K562 (cell line): Measurements from ENCODE around the gene USP32. TPM values are rescaled to one million over a fixed set of nuclear protein-coding genes. Genes with fewer than 3 reads are reported as not detected.
A peak's percentile ranks its signal among the peaks of the same experiment; 100 is the strongest.

Source experiments
- ATAC-seq: fragments of 200-7000 bp; cut with Tn5 transposase; 3 replicates; pipeline ENCODE4 v1.9.1; 2020; ENCODE audit warnings: moderate library complexity
- BruUV-seq: library from RNA; stranded (reverse); fragments of 400-500 nt; replicated peaks from 2 replicates; lab custom pipeline; 2021; lab: Mats Ljungman, UMichigan
- CTCF ChIA-PET: fragments of 300-600 bp; formaldehyde crosslinking; extraction: SDS; loops from one replicate; lab custom pipeline; 2021; ENCODE audit warnings: low intra/inter-chr PET ratio; lab: Yijun Ruan, JAX
- POLR2A ChIA-PET: fragments of 300-600, 350-650 bp; sonication (Branson Sonifier 250); formaldehyde crosslinking; extraction: SDS; loops from one replicate; lab custom pipeline; 2021; ENCODE audit warnings: antibody characterized with exemption, inconsistent platforms; lab: Yijun Ruan, JAX
- DNase-seq, 4 experiments: peaks; one replicate each; pipeline versions ENCODE4 v3.0.0 to v3.0.0-alpha.2; 2011 to 2018; ENCODE audit warnings: low spot score in 3 of 4, mixed read lengths in 3 of 4; ENCODE audit errors: extremely low read depth in 1 of 4
- FAIRE-seq: peaks from 2 replicates; lab custom pipeline; 2011; peaks lifted over from hg19 to GRCh38; lab: Jason Lieb, UNC
- H2AFZ ChIP-seq: 2 replicates; pipeline ENCODE4 v1.6.0; 2011; ENCODE audit warnings: low read depth, low read length, control low read depth, inconsistent platforms
- H3K27ac ChIP-seq: fragments of 200-600 bp; 3 replicates; pipeline ENCODE4 v1.8.0; 2011; ENCODE audit warnings: low read depth, mild to moderate bottlenecking, control low read depth, inconsistent platforms, low read length, moderate library complexity, mixed read lengths; ENCODE audit errors: extremely low read depth
- H3K27me3 ChIP-seq, 2 experiments: fragments of 300-600 bp in 1 of 2; 2 replicates in 1 of 2; 3 replicates in 1 of 2; pipeline versions ENCODE4 v1.6.0 to v1.8.0; 2011; ENCODE audit warnings: inconsistent platforms in 2 of 2, low read length in 2 of 2, mild to moderate bottlenecking in 1 of 2, mixed read lengths in 1 of 2, moderate library complexity in 1 of 2; ENCODE audit not compliant: control insufficient read depth in 2 of 2, insufficient read depth in 2 of 2
- H3K36me3 ChIP-seq: fragments of 300-600 bp; 3 replicates; pipeline ENCODE4 v1.8.0; 2011; ENCODE audit warnings: mild to moderate bottlenecking, low read length, inconsistent platforms; ENCODE audit not compliant: control insufficient read depth, insufficient read depth
- H3K4me1 ChIP-seq, 2 experiments: fragments of 200-600 bp in 1 of 2; replicated peaks in 1 of 2; 2 replicates in 1 of 2; 3 replicates in 1 of 2; pipeline versions ENCODE4 v1.5.1 to v1.8.0; 2011; ENCODE audit warnings: inconsistent platforms in 2 of 2, low read length in 2 of 2, mild to moderate bottlenecking in 1 of 2, mixed read lengths in 1 of 2, moderate library complexity in 1 of 2; ENCODE audit not compliant: control insufficient read depth in 2 of 2, insufficient read depth in 2 of 2
- H3K4me2 ChIP-seq: 2 replicates; pipeline ENCODE4 v1.6.1; 2011; ENCODE audit warnings: low read length, control low read depth, inconsistent platforms, mixed read lengths; ENCODE audit not compliant: insufficient read depth
- H3K4me3 ChIP-seq: fragments of 200-600 bp; sonication (generic), shearing (Covaris generic); 2 replicates; pipeline ENCODE4 v1.5.1; 2016; ENCODE audit warnings: control low read depth, inconsistent platforms
- H3K79me2 ChIP-seq: fragments of 200-600 bp; 3 replicates; pipeline ENCODE4 v1.8.0; 2011; ENCODE audit warnings: low read length, inconsistent platforms; ENCODE audit not compliant: control insufficient read depth, insufficient read depth
- H3K9ac ChIP-seq, 2 experiments: 2 replicates each; pipeline versions ENCODE4 v1.6.0 to v1.6.1; 2011; ENCODE audit warnings: low read depth in 2 of 2, low read length in 2 of 2, control low read depth in 1 of 2, inconsistent platforms in 1 of 2, mild to moderate bottlenecking in 1 of 2, mixed read lengths in 1 of 2; ENCODE audit not compliant: insufficient read depth in 1 of 2
- H3K9me1 ChIP-seq: one replicate; pipeline ENCODE4 v1.6.0; 2011; ENCODE audit warnings: inconsistent platforms, mild to moderate bottlenecking, low read length, moderate library complexity; ENCODE audit not compliant: control insufficient read depth, insufficient read depth
- H3K9me3 ChIP-seq: replicated peaks from 2 replicates; pipeline ENCODE4 v1.5.1; 2011; ENCODE audit warnings: low read depth, low read length, inconsistent platforms; ENCODE audit not compliant: control insufficient read depth, insufficient read depth
- H4K20me1 ChIP-seq: replicated peaks from 2 replicates; pipeline ENCODE4 v1.6.1; 2011; ENCODE audit warnings: low read length, inconsistent platforms, mixed read lengths; ENCODE audit not compliant: control insufficient read depth, insufficient read depth
- CREM ChIP-seq: IDR thresholded peaks from 2 replicates; pipeline ENCODE4 v1.6.1; 2014; ENCODE audit warnings: antibody characterized with exemption, low read depth
- POLR3A ChIP-seq: IDR thresholded peaks from 2 replicates; pipeline ENCODE4 v1.6.1; 2011; ENCODE audit warnings: borderline replicate concordance, mild to moderate bottlenecking, moderate library complexity; ENCODE audit not compliant: insufficient read length, insufficient read depth; ENCODE audit errors: extremely low read depth
- SAFB ChIP-seq: fragments of 200-400 bp; formaldehyde crosslinking; IDR thresholded peaks from 2 replicates; pipeline ENCODE4 v1.6.1; 2017; ENCODE audit warnings: low read depth, low read length, borderline replicate concordance
- ZNF12 ChIP-seq: sonication (generic); formaldehyde crosslinking; IDR thresholded peaks from 2 replicates; pipeline ENCODE4 v1.4.0; 2020; ENCODE audit warnings: mild to moderate bottlenecking, missing genetic modification reagents
- ZNF384 ChIP-seq: IDR thresholded peaks from 2 replicates; pipeline ENCODE4 v1.6.1; 2012; ENCODE audit warnings: low read depth, low read length, improper control_type of control experiment
- WGBS: fragments of 100-300 bp; shearing (Covaris generic); methylation state at CpG from one replicate; pipeline ENCODE4 v1.1.6; 2016; ENCODE audit warnings: low coverage, mixed read lengths; ENCODE audit not compliant: insufficient coverage; ENCODE audit errors: missing lambda C conversion rate; 5-methylcytosine and 5-hydroxymethylcytosine counted together
- in situ Hi-C: fragments of 300-500 bp; cut with MboI; formaldehyde crosslinking; loops from 4 replicates; pipeline ENCODE4 v1.15.0; 2018; ENCODE audit warnings: inconsistent platforms, mixed read lengths
- intact Hi-C: fragments of 100-400 bp; cut with micrococcal nuclease; formaldehyde crosslinking; loops from 2 replicates; pipeline ENCODE4 v1.14.2; 2022
- polyA plus RNA-seq, 8 experiments: library from polyadenylated mRNA; depleted of rRNA in 4 of 8; stranded (reverse) in 5 of 8; unstranded in 3 of 8; fragments of >200 nt; fragmentation: Nextera tagmentation in 2 of 8; fragmentation: Illumina TruSeq in 1 of 8; extraction: Ambion mirVana in 2 of 8; extraction: Trizol in 1 of 8; gene quantifications; 2 replicates each; pipeline versions ENCODE4 v1.2.1 to v1.2.3, GENCODE V29; 2011 to 2014; ENCODE audit warnings: inconsistent platforms in 1 of 8, missing spikeins in 1 of 8
- total RNA-seq, 7 experiments: library from RNA; depleted of rRNA in 6 of 7; stranded (reverse); fragments of >200 nt in 6 of 7; fragmentation: Illumina TruSeq in 2 of 7; extraction: Trizol in 2 of 7; gene quantifications; 2 replicates each; pipeline versions ENCODE4 v1.2.1 to v1.2.3, GENCODE V29; 2011 to 2021; ENCODE audit warnings: low replicate concordance in 1 of 7
- TF ChIP-seq, protein P1 (sequence below): sonication (generic); formaldehyde crosslinking; IDR thresholded peaks from 2 replicates; pipeline ENCODE4 v1.8.0; 2022; ENCODE audit warnings: missing genetic modification reagents, mild to moderate bottlenecking, moderate library complexity, borderline replicate concordance
- TF ChIP-seq, protein P2 (sequence below), 3 experiments: fragments of 200-800 bp in 1 of 3; fragments of 250-450 bp in 1 of 3; fragments of 450-650 bp in 1 of 3; sonication (Bioruptor Pico) in 1 of 3; sonication (Bioruptor generic) in 1 of 3; formaldehyde crosslinking in 1 of 3; IDR thresholded peaks; 2 replicates each; pipeline versions ENCODE4 v1.6.1 to v1.8.0; 2016 to 2022; ENCODE audit warnings: mild to moderate bottlenecking in 2 of 3, missing genetic modification characterization in 2 of 3, missing compliant biosample characterization in 1 of 3, moderate library complexity in 1 of 3

Gene USP32
- total and polyA plus RNA-seq, 9 of the 15 experiments (the other 6 are each of a cell fraction or from before 2014, with no cell fraction given) = 18.0 to 69.3 (median 47.1) TPM

DNA sequence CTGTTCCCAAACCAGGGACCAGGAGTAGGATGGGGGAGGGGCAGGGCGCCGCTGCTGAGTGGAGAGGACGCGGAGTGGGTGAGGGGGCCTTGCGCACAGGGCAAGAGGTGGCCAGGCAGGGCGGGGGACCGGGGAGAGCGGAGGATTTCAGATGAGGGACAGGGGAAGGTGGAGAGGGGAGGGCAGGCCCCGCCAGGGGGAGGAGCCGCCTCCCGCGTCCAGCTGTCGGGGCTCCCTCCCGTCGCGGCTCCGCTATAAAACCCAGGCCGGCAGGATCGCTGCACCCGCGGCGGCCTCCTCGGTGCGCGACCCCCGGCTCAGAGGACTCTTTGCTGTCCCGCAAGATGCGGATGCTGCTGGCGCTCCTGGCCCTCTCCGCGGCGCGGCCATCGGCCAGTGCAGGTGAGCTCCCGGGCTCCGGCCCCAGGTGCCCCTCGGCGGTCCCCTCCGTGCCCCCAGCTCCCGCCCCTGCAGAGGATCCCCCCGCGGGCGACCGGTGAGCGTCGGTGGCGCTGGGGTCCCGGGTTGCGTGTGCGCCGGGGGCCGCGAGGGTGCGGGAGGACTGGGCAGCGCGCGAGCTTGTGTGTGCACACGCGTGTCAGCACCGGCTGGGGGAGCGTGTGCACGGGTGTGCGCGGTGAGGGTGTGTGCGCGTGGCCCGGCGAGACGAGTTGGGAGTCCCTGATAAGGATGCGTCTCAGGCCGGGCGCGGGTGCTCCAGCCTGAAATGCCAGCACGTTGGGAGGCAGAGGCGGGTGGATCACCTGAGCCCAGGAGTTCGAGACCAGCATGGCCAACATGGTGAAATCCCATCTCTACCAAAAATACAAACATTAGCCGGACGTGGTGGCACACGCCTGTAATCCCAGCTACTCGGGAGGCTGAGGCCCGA is 242.0 kb downstream of the USP32 start, which contains the start of gene CA4:
Gene CA4, plus strand, starts transcription at position 283 of the 892 bp plus-strand sequence. Its CDS starts 62 bp downstream, at position 345.
- TF ChIP-seq CREM (no peak), POLR3A (no peak), ZNF384 (no peak), ZNF12 (CRISPR knock-in tag) (no peak), SAFB (peak; percentile 61; the same call in 1 of the 2 replicates)
- TF ChIP-seq, protein P1, sequence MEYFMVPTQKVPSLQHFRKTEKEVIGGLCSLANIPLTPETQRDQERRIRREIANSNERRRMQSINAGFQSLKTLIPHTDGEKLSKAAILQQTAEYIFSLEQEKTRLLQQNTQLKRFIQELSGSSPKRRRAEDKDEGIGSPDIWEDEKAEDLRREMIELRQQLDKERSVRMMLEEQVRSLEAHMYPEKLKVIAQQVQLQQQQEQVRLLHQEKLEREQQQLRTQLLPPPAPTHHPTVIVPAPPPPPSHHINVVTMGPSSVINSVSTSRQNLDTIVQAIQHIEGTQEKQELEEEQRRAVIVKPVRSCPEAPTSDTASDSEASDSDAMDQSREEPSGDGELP (CRISPR knock-in tag) = 0 out of 2 replicates have a peak, but pooled peaks have one; percentile 23
- TF ChIP-seq, protein P2, sequence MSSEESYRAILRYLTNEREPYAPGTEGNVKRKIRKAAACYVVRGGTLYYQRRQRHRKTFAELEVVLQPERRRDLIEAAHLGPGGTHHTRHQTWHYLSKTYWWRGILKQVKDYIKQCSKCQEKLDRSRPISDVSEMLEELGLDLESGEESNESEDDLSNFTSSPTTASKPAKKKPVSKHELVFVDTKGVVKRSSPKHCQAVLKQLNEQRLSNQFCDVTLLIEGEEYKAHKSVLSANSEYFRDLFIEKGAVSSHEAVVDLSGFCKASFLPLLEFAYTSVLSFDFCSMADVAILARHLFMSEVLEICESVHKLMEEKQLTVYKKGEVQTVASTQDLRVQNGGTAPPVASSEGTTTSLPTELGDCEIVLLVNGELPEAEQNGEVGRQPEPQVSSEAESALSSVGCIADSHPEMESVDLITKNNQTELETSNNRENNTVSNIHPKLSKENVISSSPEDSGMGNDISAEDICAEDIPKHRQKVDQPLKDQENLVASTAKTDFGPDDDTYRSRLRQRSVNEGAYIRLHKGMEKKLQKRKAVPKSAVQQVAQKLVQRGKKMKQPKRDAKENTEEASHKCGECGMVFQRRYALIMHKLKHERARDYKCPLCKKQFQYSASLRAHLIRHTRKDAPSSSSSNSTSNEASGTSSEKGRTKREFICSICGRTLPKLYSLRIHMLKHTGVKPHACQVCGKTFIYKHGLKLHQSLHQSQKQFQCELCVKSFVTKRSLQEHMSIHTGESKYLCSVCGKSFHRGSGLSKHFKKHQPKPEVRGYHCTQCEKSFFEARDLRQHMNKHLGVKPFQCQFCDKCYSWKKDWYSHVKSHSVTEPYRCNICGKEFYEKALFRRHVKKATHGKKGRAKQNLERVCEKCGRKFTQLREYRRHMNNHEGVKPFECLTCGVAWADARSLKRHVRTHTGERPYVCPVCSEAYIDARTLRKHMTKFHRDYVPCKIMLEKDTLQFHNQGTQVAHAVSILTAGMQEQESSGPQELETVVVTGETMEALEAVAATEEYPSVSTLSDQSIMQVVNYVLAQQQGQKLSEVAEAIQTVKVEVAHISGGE (CRISPR knock-in tag; IDR thresholded peaks at IDR 0.05) = peak in 1 of 3 experiments; percentile 78; a peak in 2 of 6 replicates
- Histone ChIP-seq H3K36me3 (no peaks in the 10 kb centered on the region), H3K4me2 (no peak within 1 kb of the TSS), H3K4me3 (no peak within 1 kb of the TSS), H3K27me3 (peaks cover 43 to 89% of the 10 kb centered on the region in 2 experiments; a peak in 4 of 5 replicates), H3K9me3 (no peaks in the 10 kb centered on the region), H3K27ac (no peak within 1 kb of the TSS), H3K79me2 (no peaks in the 10 kb centered on the region), H4K20me1 (no peaks in the 10 kb centered on the region; the same call in 1 of the 2 replicates), H3K4me1 (peaks cover 0 to 20% of the 10 kb centered on the region in 2 experiments; a peak in 2 of 5 replicates), H3K9ac (no peak within 1 kb of the TSS), H3K9me1 (no peaks in the 10 kb centered on the region), H2AFZ (no peak within 1 kb of the TSS)
- ChIA-PET POLR2A (interaction anchor here (0.7 kb wide), 1 partner anchor 24 kb away, joined by 3 read pairs; no protein-coding TSS in a partner anchor), CTCF (no interaction called here)
- peak in 2 of 4 experiments; percentile 42 to 49 for DNase-seq
- WGBS = 11% methylated on average over 26 of the region's 81 CpGs
- in situ Hi-C loops = loop anchor here (10.0 kb wide), 1 partner anchor 275 kb away; the partner anchor contains the start of gene CHCT1
- intact Hi-C loops = loop anchor here (10.0 kb wide), 1 partner anchor 485 kb away; no protein-coding TSS in a partner anchor
- no peak for FAIRE-seq
- ATAC-seq = peak; percentile 32; the same call in 1 of the 3 replicates
- BruUV-seq = no TSS peak
